ENCODE results near the gene IFTAP. TPM values are rescaled to one million over a fixed set of nuclear protein-coding genes. Genes with fewer than 3 reads are reported as not detected.
"Not testable (repeated sequence)": the region's sequence is repeated elsewhere in the genome, so short reads cannot be mapped to it uniquely, and the experiment has no call there.

Gene IFTAP
- polyA plus RNA-seq, 3 donors = 64.8 to 68.2 (median 66.1) TPM

DNA sequence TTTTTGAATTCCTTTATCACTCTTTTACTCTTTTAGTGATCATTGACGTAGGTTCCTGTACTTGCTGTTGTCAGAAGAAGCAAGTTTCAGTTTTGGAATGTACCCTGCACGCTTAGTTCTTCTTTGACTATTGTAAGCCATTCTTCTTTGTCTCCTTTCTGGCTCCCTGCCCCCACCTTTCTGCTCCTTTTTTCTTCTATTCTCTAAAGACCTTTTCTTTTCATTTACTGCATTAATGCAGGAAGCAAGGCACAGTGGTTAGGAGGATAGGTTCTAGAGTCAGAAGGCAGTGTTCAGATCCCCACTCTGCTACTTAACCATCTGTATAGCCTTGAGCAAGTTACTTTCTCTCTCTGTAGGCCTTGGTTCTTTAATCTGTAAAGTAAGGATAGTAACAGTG, 37.5 kb downstream of the IFTAP start:
- DNase-seq (ENCODE audit: low read depth in 3 of 3, low spot score in 2 of 3) = no peak

DNA sequence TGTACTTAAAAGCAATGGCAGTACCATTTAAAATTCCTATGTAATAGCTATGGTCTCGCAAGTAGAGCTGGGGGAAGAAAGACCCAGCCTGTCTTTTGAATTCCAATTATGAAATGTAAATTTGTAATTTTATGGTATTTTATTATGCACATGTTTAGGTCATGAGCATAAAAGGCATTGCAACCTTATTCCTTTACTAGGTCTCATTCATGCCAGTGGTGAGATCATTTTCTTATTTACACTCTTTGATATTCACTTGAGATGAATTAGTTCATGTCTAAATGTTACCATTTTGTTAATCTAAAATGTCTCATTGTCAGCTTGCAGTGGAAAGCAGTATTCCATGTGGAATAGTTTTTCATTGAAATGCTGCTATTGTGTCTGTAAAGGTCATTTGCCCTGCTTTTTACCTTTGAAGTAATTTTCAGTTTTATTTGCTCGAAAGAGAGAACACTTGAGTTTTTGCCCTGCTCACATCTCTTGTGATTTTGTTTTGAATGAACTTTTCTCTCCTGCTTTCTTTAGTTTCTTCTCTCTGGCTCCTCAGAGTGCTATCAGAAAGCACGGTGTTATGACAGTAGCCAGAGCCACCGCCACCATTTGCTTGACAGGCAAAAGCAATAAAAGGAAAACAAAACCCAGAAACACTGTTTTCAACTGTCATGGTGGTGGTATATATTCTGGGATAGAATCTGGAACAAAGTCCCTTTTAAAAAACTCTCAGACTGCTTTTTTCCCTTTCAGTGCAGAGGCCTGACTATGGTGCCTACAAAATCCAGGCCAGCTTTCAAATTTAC, 41.0 kb downstream of the IFTAP start:
- no peak for DNase-seq (ENCODE audit: low read depth in 3 of 3, low spot score in 2 of 3)

DNA sequence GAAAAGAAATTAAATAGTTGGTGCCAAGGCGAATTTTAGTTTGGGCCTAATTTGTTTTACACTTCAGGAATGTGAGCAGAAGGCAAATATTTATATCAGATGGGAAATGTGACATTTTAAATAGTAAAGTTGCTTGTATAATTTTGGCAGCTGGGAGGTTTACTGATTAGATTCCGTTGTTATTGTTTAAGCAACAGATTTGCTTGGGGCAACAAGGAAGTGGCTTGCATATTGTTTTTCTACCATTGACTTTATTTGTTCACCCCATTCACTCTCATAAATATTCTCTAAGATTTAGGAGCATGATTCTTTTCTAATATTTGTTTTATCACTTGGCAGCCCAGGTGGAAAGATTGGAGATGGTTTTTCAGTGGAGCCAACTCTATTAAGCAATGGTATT, 44.3 kb downstream of the IFTAP start:
- DNase-seq (ENCODE audit: low read depth in 3 of 3, low spot score in 2 of 3) = no peak

DNA sequence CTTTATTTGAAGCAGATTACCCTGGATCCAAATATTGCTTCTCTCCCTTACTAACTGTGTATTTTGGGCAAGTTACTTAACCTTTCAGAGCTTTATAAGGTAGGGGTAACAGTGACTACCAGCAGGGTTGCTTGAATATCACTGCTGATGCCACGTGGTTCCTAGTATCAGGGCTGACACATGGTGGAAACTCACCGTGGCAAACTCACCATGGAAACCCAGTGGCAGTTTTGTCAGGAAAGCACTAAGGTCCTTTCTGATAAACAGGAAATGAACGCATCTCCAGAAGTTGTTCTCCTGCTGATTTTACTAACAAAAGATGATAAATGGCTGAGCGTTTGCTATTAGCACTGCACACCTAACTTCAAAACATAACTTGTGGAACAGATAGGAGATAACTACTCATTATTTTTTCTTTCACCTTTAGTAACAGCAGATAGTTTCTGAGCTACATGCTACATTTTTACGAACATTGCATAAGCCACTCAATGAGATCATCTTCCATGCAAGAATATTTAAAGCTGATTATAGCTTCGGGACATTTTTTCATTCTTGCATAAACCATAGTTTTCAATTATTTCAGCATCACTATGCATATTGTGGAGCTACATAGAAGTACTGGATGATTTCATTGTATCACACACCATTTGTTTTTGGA, 63.4 kb downstream of the IFTAP start:
- DNase-seq (ENCODE audit: low read depth in 3 of 3, low spot score in 2 of 3) = no peak

DNA sequence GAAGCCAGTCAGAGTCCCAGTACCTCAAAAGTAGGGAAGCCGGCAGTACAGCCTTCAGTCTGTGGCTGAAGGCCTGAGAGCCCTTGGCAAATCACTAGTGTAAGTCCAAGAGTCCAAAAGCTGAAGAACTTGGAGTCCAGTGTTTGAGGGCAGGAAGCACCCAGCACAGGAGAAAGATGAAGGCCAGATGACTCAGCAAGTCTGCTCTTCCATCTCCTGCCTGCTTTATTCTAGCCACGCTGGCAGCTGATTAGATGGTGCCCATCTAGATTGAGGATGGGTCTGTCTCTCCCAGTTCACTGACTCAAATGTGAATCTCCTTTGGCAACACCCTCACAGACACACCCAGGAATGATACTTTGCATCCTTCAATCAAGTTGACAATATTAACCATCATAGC, 67.1 kb downstream of the IFTAP start:
- DNase-seq (ENCODE audit: low read depth in 3 of 3, low spot score in 2 of 3) = not testable (repeated sequence)

DNA sequence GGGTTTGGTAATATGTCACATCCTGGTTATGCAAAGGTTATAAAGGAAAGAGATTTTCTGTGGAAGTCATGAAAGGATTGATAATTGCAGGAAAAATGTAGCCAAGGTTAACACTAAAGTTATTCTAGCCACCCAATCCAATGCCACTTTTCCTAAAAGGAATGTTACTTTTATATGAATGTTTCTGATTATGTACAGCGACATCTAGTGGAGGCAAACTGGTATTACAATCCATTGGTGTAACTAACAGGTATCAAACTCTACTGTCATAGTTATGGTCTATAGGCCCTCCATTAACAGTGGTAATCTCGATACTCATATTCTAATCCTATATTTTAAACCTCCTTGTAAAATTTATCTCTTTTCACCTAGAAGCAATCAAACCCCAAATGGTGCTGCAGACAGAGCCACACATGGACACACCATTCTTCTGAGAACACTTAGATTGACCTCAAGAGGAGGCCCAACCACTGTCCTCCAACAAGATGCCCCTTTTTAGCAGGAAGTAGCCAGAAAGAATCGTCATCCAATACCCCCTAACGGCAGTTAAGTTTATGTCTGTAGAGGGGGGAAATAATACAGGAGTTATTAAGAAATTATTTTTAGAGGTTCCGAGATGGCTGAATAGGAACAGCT, 78.6 kb downstream of the IFTAP start:
- DNase-seq (ENCODE audit: low read depth in 3 of 3, low spot score in 2 of 3) = no peak

DNA sequence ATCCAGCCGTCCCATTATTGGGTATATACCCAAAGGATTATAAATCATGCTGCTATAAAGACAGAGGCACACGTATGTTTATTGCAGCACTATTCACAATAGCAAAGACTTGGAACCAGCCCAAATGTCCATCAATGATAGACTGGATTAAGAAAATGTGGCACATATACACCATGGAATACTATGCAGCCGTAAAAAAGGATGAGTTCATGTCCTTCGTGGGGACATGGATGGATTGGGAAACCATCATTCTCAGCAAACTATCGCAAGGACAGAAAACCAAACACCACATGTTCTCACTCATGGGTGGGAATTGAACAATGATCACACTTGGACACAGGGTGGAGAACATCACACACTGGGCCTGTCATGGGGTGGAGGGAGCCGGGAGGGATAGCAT, 85.2 kb downstream of the IFTAP start:
- not testable (repeated sequence) for DNase-seq (ENCODE audit: low read depth in 3 of 3, low spot score in 2 of 3)

DNA sequence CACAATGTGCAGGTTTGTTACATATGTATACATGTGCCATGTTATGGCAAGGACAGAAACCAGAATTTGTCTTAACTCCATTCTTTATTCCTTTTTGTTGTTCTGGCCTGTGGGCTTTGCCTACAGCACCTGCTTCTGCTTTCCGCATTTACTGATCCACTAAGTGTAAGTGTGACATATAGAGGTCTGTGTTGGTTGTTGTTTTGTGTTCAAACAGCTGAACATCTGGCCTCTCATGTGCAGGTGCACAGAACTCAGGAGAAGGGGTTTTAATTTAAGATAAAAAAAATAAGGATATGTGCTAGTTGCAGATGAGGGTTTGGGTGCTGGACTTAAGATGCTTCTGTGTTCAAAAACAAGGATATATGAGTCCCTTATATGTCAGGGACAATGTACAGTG, 89.5 kb downstream of the IFTAP start:
- no peak for DNase-seq (ENCODE audit: low read depth in 3 of 3, low spot score in 2 of 3)

DNA sequence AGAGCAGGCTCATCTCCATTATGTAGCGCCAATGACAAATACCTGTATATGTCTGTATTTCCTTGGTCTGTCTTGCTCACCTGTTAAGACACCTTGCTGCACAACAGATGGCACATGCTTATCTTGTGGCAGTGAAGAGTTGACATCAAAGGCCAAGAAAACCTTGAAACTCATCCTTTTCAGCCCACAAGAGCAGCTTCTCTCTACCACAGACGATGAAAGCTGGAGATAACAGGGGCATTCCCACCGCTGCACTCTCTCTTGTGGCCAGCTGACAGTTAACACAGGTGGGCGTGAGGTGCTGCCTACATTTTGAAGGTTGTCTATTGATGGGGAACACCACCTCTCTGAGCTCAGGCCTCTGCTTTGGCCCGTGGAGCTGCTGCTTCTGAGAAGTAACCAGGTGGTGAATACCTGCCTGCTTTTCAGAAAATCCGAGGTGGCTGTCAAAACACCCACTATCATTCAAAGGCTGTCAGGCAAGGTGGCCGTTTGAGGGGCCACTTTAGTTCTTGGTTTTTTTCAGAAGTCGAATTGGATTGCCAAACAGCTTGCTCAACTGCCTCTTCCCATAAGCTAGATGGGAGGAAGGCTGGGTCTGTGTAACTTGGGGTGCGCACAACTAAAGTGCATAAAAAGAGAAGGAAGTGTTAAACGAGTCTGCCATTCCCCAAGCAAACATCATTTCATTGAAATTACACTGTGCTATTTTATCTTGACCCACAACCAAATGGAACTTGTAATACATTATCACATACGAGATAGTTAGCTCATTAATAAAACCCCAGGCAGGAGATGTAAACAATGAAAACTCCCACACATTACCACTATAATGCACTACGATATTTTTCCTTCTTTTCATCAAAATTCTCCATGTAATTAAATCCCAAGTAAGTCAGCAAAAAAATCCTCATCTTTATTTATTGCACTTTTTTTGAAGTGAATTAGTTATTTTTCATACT, 90.8 kb downstream of the IFTAP start:
- DNase-seq (ENCODE audit: low read depth in 3 of 3, low spot score in 2 of 3) = no peak

DNA sequence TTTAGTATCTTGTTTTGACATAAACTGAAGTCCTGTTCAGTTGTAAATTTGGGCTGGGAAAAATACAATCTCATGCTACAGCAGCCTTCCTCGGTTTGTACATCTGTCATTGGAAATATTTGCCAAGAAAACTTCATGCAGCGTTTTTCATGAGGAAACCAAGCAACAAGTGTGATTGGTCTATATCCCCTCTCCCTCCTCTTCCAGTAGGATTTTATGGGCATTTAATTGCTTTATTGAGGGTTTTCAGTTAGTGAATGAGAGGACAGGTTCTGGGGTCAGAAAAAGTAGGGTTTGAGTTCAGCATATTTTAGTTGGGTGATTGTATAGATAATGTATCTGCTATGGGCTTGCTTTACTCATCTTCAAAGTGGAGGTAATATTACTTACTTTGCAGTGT, 93.8 kb downstream of the IFTAP start:
- DNase-seq (ENCODE audit: low read depth in 3 of 3, low spot score in 2 of 3) = no peak

DNA sequence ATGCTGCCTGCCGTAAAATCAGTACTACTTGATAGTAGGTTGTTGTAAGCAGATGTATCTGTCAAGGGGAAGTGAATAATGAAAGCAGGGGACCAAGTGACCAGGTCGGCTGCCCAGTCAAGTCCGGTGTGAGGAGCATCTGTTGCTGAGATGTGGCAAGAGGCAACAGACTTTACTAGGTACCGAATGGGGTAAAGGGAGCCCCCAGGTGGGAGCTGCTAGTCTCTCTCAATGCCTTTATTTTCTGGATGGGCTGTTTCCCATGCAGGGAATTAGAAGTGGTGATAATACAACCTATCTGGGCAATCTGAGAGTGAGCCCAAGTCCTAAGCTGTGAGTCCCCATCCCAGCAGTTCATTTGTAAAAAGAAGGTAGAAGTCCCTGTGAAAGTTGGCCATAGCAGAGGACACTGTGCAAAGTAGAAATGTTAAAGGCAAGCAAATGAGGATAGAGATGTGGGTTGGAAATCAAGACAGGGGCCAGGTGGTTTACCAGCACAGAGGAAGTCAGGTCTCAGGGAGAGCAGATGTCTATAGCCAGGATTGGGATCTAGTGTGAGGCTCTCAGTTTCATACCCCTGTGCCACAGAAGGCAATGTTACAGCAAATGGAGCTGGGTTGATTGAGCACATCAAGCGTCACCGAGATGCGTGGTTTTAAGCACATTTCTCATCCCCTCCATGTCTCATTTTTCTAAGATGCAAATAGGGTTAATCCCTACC, 94.4 kb downstream of the IFTAP start:
- DNase-seq (ENCODE audit: low read depth in 3 of 3, low spot score in 2 of 3) = no peak

DNA sequence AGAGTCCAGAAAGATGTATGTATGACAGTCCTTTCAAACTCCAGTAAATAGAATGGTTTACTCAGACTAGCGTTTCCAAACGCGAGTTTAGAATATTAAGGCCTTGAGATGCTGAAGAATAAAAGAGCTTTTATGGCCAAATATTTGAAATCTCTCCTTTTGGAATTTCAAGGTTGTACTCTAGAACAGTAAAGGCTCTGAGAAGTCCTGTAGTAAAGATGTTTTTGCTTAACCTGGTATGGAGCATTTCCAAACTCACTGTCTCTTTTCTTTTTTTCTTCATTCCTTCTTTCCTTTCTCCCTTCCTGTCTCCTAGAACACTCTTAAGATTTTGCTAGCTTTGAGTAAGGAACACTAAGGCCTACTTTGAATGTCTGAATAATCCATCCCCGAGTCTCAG, 95.1 kb downstream of the IFTAP start:
- DNase-seq (ENCODE audit: low read depth in 3 of 3, low spot score in 2 of 3) = no peak

DNA sequence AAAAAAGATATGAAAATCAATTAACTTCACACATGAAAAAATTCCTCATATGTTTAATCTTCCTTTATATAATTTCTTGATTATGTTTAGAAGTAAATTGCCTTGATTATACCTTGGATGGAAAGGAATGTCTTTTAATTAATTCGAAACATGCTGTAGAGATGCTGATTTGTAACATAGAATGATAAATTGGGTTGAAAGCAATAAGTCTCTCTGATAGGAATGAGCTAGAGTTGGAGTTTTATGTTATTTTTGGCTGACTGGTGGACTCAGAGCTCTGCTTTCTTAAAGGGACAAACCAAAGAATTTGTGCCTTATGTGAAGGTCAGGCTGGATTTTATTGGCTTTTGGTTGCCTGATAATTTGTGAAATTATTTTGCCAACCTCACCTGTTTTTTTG, 98.4 kb downstream of the IFTAP start:
- DNase-seq (ENCODE audit: low read depth in 3 of 3, low spot score in 2 of 3) = peak in 1 of 3 donors; percentile 21

DNA sequence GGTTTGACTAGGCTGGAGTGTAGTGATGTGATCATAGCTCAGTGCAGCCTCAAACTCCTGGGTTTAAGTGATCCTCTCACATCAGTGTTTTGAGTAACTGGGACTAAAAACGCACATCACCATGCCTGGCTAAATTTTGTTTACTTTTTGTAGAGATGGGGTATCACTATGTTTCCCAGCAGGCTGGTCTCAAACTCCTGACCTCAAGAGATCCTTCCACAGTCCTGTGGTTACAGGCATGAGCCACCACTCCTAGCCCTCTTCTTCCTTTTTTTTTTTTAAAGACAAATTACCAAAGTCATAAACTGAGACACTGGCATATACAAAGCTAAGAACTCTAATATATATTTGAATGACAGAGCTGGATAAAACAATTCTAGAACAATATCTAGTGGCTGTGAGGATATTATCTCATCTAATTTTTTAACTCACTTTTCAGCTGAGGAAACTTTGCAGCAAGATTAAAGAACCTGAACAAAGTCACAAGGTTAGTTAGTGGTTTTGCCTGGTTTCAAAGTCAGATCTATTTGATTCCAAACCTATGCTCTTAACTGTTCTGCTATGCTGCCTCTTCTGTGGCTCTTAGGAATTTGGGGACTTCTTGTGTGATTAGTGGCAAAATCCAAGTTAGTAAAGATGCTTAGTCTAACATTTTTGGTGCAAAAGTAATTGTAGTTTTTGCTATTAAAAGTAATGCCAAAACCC, 99.0 kb downstream of the IFTAP start:
- DNase-seq (ENCODE audit: low read depth in 3 of 3, low spot score in 2 of 3) = no peak

DNA sequence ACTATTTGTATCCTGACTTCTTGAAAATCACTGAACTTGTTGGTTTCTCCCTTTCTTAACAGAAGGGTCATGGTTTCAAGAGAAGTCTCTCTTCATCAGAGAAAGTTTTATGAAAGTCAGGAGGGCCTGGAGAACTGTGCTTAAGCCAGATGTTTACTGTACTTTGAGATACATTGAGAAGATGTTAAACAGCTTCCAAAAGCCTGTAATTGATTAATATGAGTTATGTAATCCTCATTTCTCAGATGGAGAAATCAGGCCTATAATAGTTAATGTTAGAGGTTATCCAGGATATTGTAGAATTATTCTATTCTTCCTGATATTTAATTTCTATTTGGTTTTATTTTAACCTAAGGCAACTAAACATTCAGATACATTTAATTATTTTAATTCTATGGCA, 100.8 kb downstream of the IFTAP start:
- DNase-seq (ENCODE audit: low read depth in 3 of 3, low spot score in 2 of 3) = no peak

DNA sequence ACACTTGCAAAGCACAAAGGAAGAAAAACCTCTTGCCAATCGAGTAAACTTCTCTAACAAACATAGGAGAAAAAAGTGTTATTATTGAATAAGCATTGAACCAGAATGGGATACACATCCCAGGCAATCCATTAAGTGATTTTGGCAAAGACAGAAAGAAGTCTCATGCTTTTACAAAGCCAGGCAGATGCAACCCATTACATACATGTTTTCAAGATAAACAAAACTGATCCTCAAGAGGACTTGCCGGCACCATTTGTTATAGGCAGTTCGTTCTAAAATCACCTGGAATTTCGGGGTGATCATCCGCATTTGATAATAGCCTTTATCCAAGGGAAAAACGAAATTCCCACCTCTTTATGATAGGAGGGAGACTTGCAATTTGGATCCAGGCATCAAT, 101.3 kb downstream of the IFTAP start:
- no peak for DNase-seq (ENCODE audit: low read depth in 3 of 3, low spot score in 2 of 3)

DNA sequence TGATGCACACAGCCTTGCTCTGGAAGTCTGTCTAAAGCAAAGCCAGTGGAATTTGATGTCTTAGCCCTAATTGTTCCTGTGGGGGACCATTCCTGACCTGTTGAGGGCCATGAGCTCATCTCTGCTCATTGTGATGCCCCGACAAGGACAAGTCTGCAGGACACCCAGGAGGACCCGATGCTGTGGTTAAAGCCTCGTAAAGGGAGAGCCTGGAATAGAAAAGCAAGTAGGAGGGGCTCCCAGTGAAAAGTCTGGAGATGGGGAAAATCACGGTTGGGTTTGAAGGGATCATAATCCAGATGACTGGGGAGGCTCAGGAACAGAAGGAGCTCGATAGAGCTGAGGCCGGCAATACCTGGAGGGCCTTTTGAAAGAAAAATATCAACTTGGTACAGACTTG, 102.2 kb downstream of the IFTAP start:
- no peak for DNase-seq (ENCODE audit: low read depth in 3 of 3, low spot score in 2 of 3)

DNA sequence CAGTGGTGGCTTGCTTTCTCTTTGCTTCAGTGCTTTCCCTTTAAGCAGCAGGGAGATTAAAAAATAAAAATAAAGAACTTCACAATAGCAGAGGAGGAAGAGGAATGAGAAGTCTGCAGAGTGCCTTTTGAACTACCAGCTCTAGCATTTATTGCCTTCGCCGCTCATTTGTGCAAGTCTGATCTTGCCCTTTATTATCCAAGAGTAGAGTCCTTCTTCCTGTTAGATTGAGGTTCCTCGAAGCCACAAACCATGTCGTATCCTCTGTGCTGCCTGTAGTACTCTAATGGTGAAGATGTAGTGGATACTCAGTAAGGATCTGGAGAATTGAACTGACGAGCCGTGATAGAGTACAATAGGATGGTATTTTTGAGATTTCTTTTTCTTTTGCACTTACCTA, 105.0 kb downstream of the IFTAP start:
- DNase-seq (ENCODE audit: low read depth in 3 of 3, low spot score in 2 of 3) = no peak

DNA sequence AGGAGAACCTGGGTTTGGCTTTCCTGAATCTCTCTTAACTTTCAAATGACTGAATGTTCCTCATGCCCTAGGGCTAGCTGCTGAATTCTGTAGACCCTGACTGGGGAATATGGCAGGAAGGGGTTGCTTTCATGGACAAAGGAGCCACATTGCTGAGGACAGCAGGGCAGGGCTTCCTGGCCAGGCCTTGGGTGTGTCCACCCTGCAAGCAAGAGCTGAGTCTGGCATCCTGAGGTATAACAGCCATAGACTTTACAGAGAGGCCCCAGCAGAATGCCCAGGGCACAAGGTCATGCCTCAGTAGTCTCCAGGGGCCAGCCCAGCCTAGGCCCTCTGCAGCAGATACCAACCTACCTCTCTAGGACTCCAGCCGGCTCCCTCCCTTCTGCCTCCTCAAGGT, 105.9 kb downstream of the IFTAP start:
- DNase-seq (ENCODE audit: low read depth in 3 of 3, low spot score in 2 of 3) = no peak
